ENCODE data around the gene ADGRA3.
A peak's percentile ranks its signal among the peaks of the same experiment; 100 is the strongest.

ADGRA3 gene

GRCh38 chr4:22515888-22516541 lies at the start of gene ADGRA3:
TSS of gene ADGRA3 (minus strand) at chr4:22516066. CDS start at chr4:22515784, 282 bp downstream.
- no peak for DNase-seq

- no peak for DNase-seq
Observed at GRCh38 chr4:22556495-22556894, 40.6 kb upstream of the ADGRA3 start.

GRCh38 chr4:22554670-22555069 lies 38.8 kb upstream of the ADGRA3 start:
- no peak for DNase-seq

GRCh38 chr4:22553560-22553959 lies 37.7 kb upstream of the ADGRA3 start:
- DNase-seq: no peak

GRCh38 chr4:22552812-22553211 lies 36.9 kb upstream of the ADGRA3 start:
- DNase-seq: no peak

GRCh38 chr4:22551550-22551949 lies 35.7 kb upstream of the ADGRA3 start:
- no peak for DNase-seq

- DNase-seq: no peak
Observed at GRCh38 chr4:22546299-22546698, 30.4 kb upstream of the ADGRA3 start.

- no peak for DNase-seq
Observed at GRCh38 chr4:22539251-22539650, 23.4 kb upstream of the ADGRA3 start.

- no peak for DNase-seq
Observed at GRCh38 chr4:22537864-22538263, 22.0 kb upstream of the ADGRA3 start.

GRCh38 chr4:22534374-22534773 lies 18.5 kb upstream of the ADGRA3 start:
- DNase-seq: no peak

GRCh38 chr4:22532896-22533295 lies 17.0 kb upstream of the ADGRA3 start:
- DNase-seq: no peak

- no peak for DNase-seq
Observed at GRCh38 chr4:22532117-22532516, 16.3 kb upstream of the ADGRA3 start.

GRCh38 chr4:22531311-22532019 lies 15.6 kb upstream of the ADGRA3 start:
- no peak for DNase-seq

- no peak for DNase-seq
Observed at GRCh38 chr4:22524895-22525294, 9.0 kb upstream of the ADGRA3 start.

- DNase-seq: no peak
Observed at GRCh38 chr4:22522706-22523501, 7.0 kb upstream of the ADGRA3 start.

- no peak for DNase-seq
Observed at GRCh38 chr4:22522206-22522605, 6.3 kb upstream of the ADGRA3 start.

GRCh38 chr4:22521240-22521639 lies 5.4 kb upstream of the ADGRA3 start:
- no peak for DNase-seq

GRCh38 chr4:22515145-22515887 lies 550 bp downstream of the ADGRA3 start:
- DNase-seq: peak; percentile 35

GRCh38 chr4:22514481-22514880 lies 1.4 kb downstream of the ADGRA3 start:
- no peak for DNase-seq

- DNase-seq: no peak
Observed at GRCh38 chr4:22514001-22514400, 1.9 kb downstream of the ADGRA3 start.

GRCh38 chr4:22512306-22512705 lies 3.6 kb downstream of the ADGRA3 start:
- no peak for DNase-seq

GRCh38 chr4:22510750-22511149 lies 5.1 kb downstream of the ADGRA3 start:
- DNase-seq: no peak

GRCh38 chr4:22508376-22508775 lies 7.5 kb downstream of the ADGRA3 start:
- no peak for DNase-seq
